SK-N-SH (cell line): ENCODE data around the gene SFMBT2. TPM values are rescaled to one million over a fixed set of nuclear protein-coding genes. Genes with fewer than 3 reads are reported as not detected.

ENCODE experiments used
- CTCF ChIA-PET: fragments of 300-600, 350-600 bp; formaldehyde crosslinking; extraction: SDS; loops from one replicate; lab custom pipeline; 2021; lab: Yijun Ruan, JAX
- POLR2A ChIA-PET: fragments of 350-600 bp; sonication (Branson Sonifier 250); formaldehyde crosslinking; extraction: SDS; loops from one replicate; lab custom pipeline; 2020; ENCODE audit warnings: antibody characterized with exemption, inconsistent platforms; lab: Yijun Ruan, JAX
- DNase-seq: peaks from one replicate; pipeline ENCODE4 v3.0.0; 2012
- H2AFZ ChIP-seq: fragments of 200-600 bp; sonication (generic); 2 replicates; pipeline ENCODE4 v1.8.1; 2016; ENCODE audit warnings: antibody characterized with exemption, mild to moderate bottlenecking, low read depth
- H3F3A ChIP-seq: fragments of 200-600 bp; sonication (generic); replicated peaks from 2 replicates; pipeline ENCODE3; 2016; ENCODE audit warnings: antibody characterized with exemption, mild to moderate bottlenecking; ENCODE audit not compliant: insufficient read depth
- H3K27ac ChIP-seq, 2 experiments: fragments of 200-500 bp in 1 of 2; fragments of 200-600 bp in 1 of 2; sonication (Bioruptor generic) in 1 of 2; sonication (generic), shearing (Covaris generic) in 1 of 2; 2 replicates each; pipeline versions ENCODE4 v1.5.1 to v1.6.1; 2014 to 2016; ENCODE audit warnings: low read depth in 2 of 2, inconsistent platforms in 1 of 2, low read length in 1 of 2, mild to moderate bottlenecking in 1 of 2, mixed read lengths in 1 of 2
- H3K27me3 ChIP-seq: fragments of 200-600 bp; sonication (generic), shearing (Covaris generic); 2 replicates; pipeline ENCODE4 v1.6.1; 2016; ENCODE audit warnings: mixed run types; ENCODE audit not compliant: insufficient read depth
- H3K36me3 ChIP-seq, 2 experiments: fragments of 200-500 bp in 1 of 2; fragments of 200-600 bp in 1 of 2; sonication (Bioruptor generic) in 1 of 2; sonication (generic) in 1 of 2; replicated peaks in 1 of 2; 2 replicates each; pipeline versions ENCODE3 to v1.5.1; 2014 to 2016; ENCODE audit warnings: low read length in 1 of 2, mild to moderate bottlenecking in 1 of 2; ENCODE audit not compliant: insufficient read depth in 2 of 2, control insufficient read depth in 1 of 2
- H3K4me1 ChIP-seq, 2 experiments: fragments of 200-500 bp in 1 of 2; fragments of 200-600 bp in 1 of 2; sonication (Bioruptor generic) in 1 of 2; sonication (generic), shearing (Covaris generic) in 1 of 2; 2 replicates each; pipeline versions ENCODE4 v1.5.1 to v1.6.1; 2014 to 2016; ENCODE audit warnings: low read depth in 1 of 2, low read length in 1 of 2, mixed run types in 1 of 2; ENCODE audit not compliant: insufficient read depth in 2 of 2, control insufficient read depth in 1 of 2
- H3K4me2 ChIP-seq: fragments of 200-600 bp; sonication (generic), shearing (Covaris generic); 2 replicates; pipeline ENCODE4 v1.6.1; 2017; ENCODE audit warnings: mixed run types
- H3K4me3 ChIP-seq, 2 experiments: fragments of 200-500 bp in 1 of 2; fragments of 200-600 bp in 1 of 2; sonication (Bioruptor generic) in 1 of 2; sonication (generic), shearing (Covaris generic) in 1 of 2; 2 replicates each; pipeline versions ENCODE4 v1.5.1 to v1.8.1; 2014 to 2016; ENCODE audit warnings: low read depth in 2 of 2, inconsistent platforms in 1 of 2, low read length in 1 of 2, mild to moderate bottlenecking in 1 of 2, mixed read lengths in 1 of 2, moderate library complexity in 1 of 2
- H3K79me2 ChIP-seq: fragments of 200-600 bp; sonication (generic); 2 replicates; pipeline ENCODE4 v1.8.1; 2017; ENCODE audit warnings: mild to moderate bottlenecking; ENCODE audit not compliant: insufficient read depth
- H3K9ac ChIP-seq: fragments of 200-600 bp; sonication (generic); 2 replicates; pipeline ENCODE4 v1.6.1; 2017; ENCODE audit warnings: mixed run types
- H3K9me2 ChIP-seq: fragments of 200-600 bp; sonication (generic); 2 replicates; pipeline ENCODE4 v1.6.1; 2017; ENCODE audit warnings: mixed run types
- H3K9me3 ChIP-seq: fragments of 200-600 bp; sonication (generic); 2 replicates; pipeline ENCODE4 v1.6.1; 2017; ENCODE audit warnings: mixed run types, mild to moderate bottlenecking, moderate library complexity
- H4K20me1 ChIP-seq: fragments of 200-600 bp; sonication (generic); 2 replicates; pipeline ENCODE4 v1.6.1; 2017; ENCODE audit warnings: mild to moderate bottlenecking, mixed run types; ENCODE audit not compliant: insufficient read depth
- CHD2 ChIP-seq: fragments of 150-350 bp; IDR thresholded peaks from 2 replicates; pipeline ENCODE4 v1.6.1; 2018; ENCODE audit warnings: low read length; ENCODE audit not compliant: partially characterized antibody
- EP300 ChIP-seq, 2 experiments: IDR thresholded peaks; 2 replicates each; pipeline versions ENCODE4 v1.4.0 to v1.6.1; 2012; ENCODE audit warnings: borderline replicate concordance in 1 of 2, low read depth in 1 of 2, low read length in 1 of 2
- EZH2phosphoT487 ChIP-seq: fragments of 200-600 bp; sonication (generic); IDR thresholded peaks from 2 replicates; pipeline ENCODE4 v1.6.1; 2017; ENCODE audit warnings: low read depth, mixed run types, mild to moderate bottlenecking, antibody characterized with exemption, moderate library complexity, borderline replicate concordance
- FOSL2 ChIP-seq: IDR thresholded peaks from 2 replicates; pipeline ENCODE4 v1.4.0; 2012; ENCODE audit warnings: low read depth, mild to moderate bottlenecking, moderate library complexity, borderline replicate concordance
- FOXM1 ChIP-seq: IDR thresholded peaks from 2 replicates; pipeline ENCODE4 v1.4.0; 2012; ENCODE audit warnings: low read depth, mild to moderate bottlenecking
- GABPA ChIP-seq: IDR thresholded peaks from 2 replicates; pipeline ENCODE4 v1.4.0; 2012; ENCODE audit warnings: low read depth, mild to moderate bottlenecking
- GATA2 ChIP-seq: sonication (generic); formaldehyde crosslinking; IDR thresholded peaks from 2 replicates; pipeline ENCODE4 v1.5.0; 2020; ENCODE audit warnings: mild to moderate bottlenecking, missing genetic modification reagents
- MEF2A ChIP-seq: IDR thresholded peaks from 2 replicates; pipeline ENCODE4 v1.4.0; 2012; ENCODE audit warnings: low read depth, borderline replicate concordance
- MXI1 ChIP-seq: IDR thresholded peaks from 2 replicates; pipeline ENCODE4 v1.6.1; 2012; ENCODE audit warnings: mild to moderate bottlenecking, low read depth, low read length, improper control_type of control experiment
- SMC3 ChIP-seq: IDR thresholded peaks from 2 replicates; pipeline ENCODE4 v1.6.1; 2012; ENCODE audit warnings: low read depth, low read length, improper control_type of control experiment
- TAF1 ChIP-seq: IDR thresholded peaks from 2 replicates; pipeline ENCODE4 v1.6.1; 2012; ENCODE audit warnings: low read depth, mild to moderate bottlenecking, low read length, moderate library complexity, borderline replicate concordance
- TCF12 ChIP-seq: IDR thresholded peaks from 2 replicates; pipeline ENCODE4 v1.4.0; 2012
- TEAD4 ChIP-seq: IDR thresholded peaks from 2 replicates; pipeline ENCODE4 v1.4.0; 2012; ENCODE audit warnings: mild to moderate bottlenecking, borderline replicate concordance; ENCODE audit not compliant: insufficient read depth
- WGBS: methylation state at CpG from one replicate; pipeline ENCODE4 v1.1.6; 2017; ENCODE audit warnings: low lambda C conversion rate; 5-methylcytosine and 5-hydroxymethylcytosine counted together
- polyA plus RNA-seq, 3 experiments: library from polyadenylated mRNA; depleted of rRNA; stranded (reverse); fragments of >200 nt; gene quantifications; 2 replicates each; pipeline ENCODE4 v1.2.3, GENCODE V29; 2012
- TF ChIP-seq, protein P1 (sequence below): fragments of 200-600 bp; sonication (generic); IDR thresholded peaks from 2 replicates; pipeline ENCODE4 v1.6.1; 2017; ENCODE audit warnings: antibody characterized with exemption, mild to moderate bottlenecking, moderate library complexity
- TF ChIP-seq, protein P2 (sequence below): IDR thresholded peaks from 2 replicates; pipeline ENCODE4 v1.4.0; 2012; ENCODE audit warnings: low read depth
- TF ChIP-seq, protein P3 (sequence below): fragments of 150-350 bp; IDR thresholded peaks from 2 replicates; pipeline ENCODE4 v1.6.1; 2017; ENCODE audit warnings: antibody characterized with exemption, low read length, low read depth, borderline replicate concordance
- TF ChIP-seq, protein P4 (sequence below): fragments of 150-350 bp; IDR thresholded peaks from 2 replicates; pipeline ENCODE4 v1.6.1; 2016; ENCODE audit warnings: mild to moderate bottlenecking, low read depth, low read length

SFMBT2 gene
- polyA plus RNA-seq, 1 of the 3 experiments (the other 2 are of a cell fraction): 0.20 TPM

DNA sequence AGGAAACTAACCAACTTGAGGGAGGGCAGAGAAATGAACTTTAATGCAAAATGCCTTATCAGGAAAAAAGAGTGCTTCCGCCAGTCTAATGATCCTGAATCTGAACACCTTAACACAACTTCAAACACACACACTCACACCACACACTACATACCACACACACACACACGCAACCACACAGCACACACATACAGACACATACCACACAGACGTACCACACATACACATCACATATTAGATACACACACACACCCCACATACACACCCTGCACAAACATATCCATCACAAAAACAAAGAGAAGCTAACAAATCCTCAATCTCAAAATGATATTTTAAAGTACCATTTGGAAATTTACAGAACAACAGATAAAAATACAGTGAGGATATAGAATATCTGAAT is 175.5 kb downstream of the SFMBT2 start:
- Histone ChIP-seq H3K79me2 (no peaks in the 10 kb centered on the region), H3K27me3 (no peaks in the 10 kb centered on the region), H3K36me3 (no peaks in the 10 kb centered on the region), H2AFZ (no peak overlapping the region), H3F3A (no peaks in the 10 kb centered on the region), H3K27ac (no peak overlapping the region), H3K4me2 (no peak overlapping the region), H4K20me1 (no peaks in the 10 kb centered on the region), H3K9ac (no peak overlapping the region), H3K9me3 (no peaks in the 10 kb centered on the region), H3K4me3 (no peak overlapping the region), H3K4me1 (no peaks in the 10 kb centered on the region; a peak in 1 of 4 replicates), H3K9me2 (no peaks in the 10 kb centered on the region)
- no peak for DNase-seq
- POLR2A ChIA-PET: no interaction called here
- 63% methylated on average over 3 of the region's 3 CpGs for WGBS
- CTCF ChIA-PET: no interaction called here
- TF ChIP-seq SMC3: no peak
- TF ChIP-seq, protein P1, sequence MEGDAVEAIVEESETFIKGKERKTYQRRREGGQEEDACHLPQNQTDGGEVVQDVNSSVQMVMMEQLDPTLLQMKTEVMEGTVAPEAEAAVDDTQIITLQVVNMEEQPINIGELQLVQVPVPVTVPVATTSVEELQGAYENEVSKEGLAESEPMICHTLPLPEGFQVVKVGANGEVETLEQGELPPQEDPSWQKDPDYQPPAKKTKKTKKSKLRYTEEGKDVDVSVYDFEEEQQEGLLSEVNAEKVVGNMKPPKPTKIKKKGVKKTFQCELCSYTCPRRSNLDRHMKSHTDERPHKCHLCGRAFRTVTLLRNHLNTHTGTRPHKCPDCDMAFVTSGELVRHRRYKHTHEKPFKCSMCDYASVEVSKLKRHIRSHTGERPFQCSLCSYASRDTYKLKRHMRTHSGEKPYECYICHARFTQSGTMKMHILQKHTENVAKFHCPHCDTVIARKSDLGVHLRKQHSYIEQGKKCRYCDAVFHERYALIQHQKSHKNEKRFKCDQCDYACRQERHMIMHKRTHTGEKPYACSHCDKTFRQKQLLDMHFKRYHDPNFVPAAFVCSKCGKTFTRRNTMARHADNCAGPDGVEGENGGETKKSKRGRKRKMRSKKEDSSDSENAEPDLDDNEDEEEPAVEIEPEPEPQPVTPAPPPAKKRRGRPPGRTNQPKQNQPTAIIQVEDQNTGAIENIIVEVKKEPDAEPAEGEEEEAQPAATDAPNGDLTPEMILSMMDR: no peak
- TF ChIP-seq EP300 (IDR thresholded peaks at IDR 0.05; ENCODE audit: borderline replicate concordance in 1 of 2, low read depth in 1 of 2, low read length in 1 of 2): no peak
- no peak for TF ChIP-seq FOXM1
- TF ChIP-seq FOSL2: no peak
- TF ChIP-seq EZH2phosphoT487: no peak
- no peak for TF ChIP-seq CHD2
- TF ChIP-seq TCF12: no peak
- no peak for TF ChIP-seq TEAD4
- no peak for TF ChIP-seq GABPA
- TF ChIP-seq GATA2 (CRISPR knock-in tag): no peak
- TF ChIP-seq MEF2A: no peak
- TF ChIP-seq, protein P2, sequence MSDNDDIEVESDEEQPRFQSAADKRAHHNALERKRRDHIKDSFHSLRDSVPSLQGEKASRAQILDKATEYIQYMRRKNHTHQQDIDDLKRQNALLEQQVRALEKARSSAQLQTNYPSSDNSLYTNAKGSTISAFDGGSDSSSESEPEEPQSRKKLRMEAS: no peak
- TF ChIP-seq, protein P3, sequence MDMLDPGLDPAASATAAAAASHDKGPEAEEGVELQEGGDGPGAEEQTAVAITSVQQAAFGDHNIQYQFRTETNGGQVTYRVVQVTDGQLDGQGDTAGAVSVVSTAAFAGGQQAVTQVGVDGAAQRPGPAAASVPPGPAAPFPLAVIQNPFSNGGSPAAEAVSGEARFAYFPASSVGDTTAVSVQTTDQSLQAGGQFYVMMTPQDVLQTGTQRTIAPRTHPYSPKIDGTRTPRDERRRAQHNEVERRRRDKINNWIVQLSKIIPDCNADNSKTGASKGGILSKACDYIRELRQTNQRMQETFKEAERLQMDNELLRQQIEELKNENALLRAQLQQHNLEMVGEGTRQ: no peak
- no peak for TF ChIP-seq MXI1
- TF ChIP-seq, protein P4, sequence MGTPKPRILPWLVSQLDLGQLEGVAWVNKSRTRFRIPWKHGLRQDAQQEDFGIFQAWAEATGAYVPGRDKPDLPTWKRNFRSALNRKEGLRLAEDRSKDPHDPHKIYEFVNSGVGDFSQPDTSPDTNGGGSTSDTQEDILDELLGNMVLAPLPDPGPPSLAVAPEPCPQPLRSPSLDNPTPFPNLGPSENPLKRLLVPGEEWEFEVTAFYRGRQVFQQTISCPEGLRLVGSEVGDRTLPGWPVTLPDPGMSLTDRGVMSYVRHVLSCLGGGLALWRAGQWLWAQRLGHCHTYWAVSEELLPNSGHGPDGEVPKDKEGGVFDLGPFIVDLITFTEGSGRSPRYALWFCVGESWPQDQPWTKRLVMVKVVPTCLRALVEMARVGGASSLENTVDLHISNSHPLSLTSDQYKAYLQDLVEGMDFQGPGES: no peak
- TF ChIP-seq TAF1: no peak
